Stimulated activated CD8-positive, alpha-beta memory T cell treated with anti-CD3 and anti-CD28 coated beads, Interleukin-4, amount 100 ng/mL, for 24 hours (primary cell): ENCODE measurements around the gene PHC3.
"Not testable (repeated sequence)": the region's sequence is repeated elsewhere in the genome, so short reads cannot be mapped to it uniquely, and the experiment has no call there.

Source experiments
- DNase-seq: peaks from one replicate; pipeline ENCODE4 v3.0.0-alpha.2; 2020; ENCODE audit warnings: low read depth

PHC3 gene

DNA sequence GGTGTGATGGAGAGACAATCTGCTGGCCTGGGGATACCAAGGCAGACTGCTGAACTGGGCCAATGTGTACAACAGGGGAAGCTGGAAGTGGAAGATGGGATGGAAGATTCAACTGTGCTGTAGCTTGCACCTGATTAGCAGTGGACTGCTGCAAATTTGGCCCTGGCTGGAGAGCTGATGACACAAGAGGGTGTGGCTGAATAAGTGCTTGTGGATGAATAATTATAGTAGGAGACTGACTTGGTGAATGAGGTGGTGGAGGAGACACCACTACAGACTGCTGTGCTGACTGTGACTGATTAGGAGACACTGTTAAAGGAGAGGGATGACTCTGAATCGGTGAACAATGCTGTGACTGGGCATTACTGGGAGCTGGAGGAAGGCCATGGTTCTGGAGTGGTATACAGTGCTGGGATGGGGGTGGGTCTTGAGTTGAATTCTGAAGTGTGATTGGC, 52.5 kb downstream of the PHC3 start:
- no peak for DNase-seq

DNA sequence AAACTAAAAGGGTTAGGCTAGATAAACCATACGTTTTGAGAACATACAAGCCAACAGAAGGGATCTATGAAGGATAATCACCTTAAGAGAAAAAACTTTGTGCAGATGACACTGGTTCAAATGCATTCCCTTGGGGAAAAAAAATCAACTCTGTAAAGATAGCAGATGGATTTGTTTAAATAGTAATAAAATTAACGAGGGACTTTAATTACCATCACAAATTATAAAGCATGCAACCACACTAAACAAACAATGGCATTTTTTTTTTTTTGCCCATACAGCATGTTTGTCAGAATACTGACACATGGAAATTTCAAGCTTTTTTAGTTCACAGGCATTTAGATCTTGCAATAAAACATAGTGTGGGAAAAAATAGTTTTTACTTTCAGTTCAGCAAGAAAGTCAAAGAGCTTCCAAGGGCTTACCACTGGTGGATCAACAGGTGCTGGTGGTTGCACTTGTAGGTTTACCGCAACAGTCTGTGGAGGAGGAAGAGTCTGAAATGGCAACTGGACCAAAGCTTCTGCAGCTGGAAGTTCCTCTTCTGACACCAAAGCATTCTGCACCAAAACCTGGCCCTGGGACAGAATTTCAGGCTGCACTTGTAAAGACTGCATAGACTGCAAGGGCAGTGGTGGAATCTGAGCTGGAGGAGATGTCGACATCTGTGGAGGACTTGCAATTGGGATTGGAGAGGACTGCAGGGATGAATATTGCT, 53.1 kb downstream of the PHC3 start:
- no peak for DNase-seq

DNA sequence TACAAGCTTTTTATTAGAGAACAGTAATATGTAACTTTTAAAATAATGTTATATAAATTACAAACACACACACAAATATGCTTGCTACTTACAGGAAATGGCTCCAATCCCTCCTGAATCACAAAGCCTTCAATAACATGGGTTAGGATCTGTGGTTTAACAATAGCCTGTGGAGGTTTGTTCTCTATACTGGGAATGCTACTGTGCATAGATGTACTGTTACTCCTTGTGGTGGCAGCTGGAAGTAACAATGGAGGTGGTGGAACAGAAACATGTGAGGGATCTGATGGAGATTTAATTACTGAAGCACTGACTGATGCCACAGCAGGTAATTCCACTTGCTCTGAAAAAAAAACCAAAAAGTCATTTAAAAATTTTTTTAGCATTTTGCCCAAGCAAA, 64.4 kb downstream of the PHC3 start:
- DNase-seq: no peak

DNA sequence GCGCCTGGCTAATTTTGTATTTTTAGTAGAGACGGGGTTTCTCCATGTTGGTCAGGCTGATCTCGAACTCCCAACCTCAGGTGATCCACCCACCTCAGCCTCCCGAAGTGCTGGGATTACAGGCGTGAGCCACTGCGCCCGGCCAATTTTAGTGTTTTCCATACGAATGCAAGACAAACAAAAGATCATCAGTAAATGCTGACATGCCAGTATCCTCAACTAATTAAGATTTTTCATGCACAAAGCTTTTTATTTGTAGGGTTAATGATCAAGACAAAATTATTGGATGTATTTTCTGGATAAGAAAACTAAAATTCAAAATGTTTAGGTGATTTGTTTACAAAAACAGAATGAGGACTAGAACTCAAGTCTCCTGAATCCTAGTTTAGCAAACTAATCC, 67.4 kb downstream of the PHC3 start:
- not testable (repeated sequence) for DNase-seq

DNA sequence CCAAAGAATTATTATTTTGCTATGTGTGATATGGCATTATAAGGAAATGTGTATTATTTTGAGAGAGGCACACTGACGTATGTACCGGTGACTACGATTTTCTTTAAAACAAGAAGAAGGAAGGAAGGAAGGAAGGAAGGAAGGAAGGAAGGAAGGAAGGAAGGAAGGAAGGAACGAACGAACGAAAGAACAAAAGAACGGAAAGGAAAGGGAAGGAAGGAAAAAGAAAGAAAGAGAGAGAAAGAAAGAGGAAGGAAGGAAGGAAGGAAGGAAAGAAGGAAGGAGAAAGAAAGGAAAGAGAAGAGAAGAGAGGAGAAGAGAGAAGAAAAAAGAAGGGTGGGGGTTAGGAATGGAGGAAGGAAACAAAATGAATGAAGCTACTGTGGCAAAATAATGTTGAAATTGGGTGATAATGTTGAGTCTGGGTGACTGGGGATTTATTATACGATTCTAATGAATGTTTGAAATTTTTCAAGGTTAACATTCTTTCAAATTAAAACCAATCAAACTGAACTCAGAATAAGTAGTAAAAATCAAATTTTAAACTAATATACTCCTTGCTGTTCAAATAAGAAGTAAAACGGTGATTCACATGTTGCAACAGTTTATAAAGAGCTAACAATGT, 70.3 kb downstream of the PHC3 start:
- no peak for DNase-seq

DNA sequence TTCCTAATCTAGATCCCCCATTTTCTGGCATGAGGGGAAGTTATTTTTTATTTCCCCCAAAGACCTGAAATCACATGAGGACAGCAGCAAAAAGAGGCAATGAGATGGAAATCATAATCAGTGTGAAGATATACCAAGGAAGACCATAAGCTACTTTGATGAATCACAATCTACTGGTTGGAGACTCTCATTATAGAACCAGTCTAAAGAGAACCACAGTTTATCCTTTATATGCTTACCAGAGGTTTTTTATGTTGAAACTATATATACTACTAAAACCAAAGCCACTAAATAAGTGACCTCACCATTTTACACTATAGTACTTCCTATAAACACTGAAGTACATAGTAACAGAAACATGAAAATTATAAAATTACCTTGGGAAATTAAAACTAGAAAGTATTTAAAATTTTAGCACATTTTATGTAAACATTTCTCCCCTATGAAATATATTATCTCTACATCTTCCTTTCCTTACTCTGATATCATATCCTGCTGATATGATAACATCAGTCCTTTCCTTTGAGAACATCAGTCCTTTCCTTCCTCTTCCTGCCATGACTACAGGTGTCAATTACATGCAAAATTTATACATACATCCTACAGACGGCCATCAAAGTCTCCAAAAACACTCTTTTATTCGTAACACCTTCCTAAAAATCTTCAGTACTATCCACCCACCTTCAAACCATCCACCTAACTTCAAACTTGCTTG, 71.8 kb downstream of the PHC3 start:
- no peak for DNase-seq

DNA sequence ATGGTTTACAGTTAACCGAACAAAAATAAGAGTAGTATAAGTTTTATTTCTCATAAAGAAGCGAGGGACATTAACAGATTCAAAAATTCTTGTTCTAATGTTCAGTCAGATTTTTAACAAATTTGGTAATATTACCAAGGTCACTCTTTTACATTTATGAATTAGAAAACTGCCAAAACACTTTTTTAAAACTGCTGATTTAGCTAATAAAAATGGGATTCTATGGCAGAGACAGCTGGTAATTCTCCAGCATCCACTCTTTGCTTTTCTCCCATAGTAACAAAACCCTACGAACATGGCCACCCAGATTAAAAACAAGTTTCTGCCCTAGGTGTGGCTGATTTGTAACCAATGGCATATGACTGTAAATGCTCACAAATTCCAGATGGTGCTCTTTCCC, 72.6 kb downstream of the PHC3 start:
- no peak for DNase-seq

DNA sequence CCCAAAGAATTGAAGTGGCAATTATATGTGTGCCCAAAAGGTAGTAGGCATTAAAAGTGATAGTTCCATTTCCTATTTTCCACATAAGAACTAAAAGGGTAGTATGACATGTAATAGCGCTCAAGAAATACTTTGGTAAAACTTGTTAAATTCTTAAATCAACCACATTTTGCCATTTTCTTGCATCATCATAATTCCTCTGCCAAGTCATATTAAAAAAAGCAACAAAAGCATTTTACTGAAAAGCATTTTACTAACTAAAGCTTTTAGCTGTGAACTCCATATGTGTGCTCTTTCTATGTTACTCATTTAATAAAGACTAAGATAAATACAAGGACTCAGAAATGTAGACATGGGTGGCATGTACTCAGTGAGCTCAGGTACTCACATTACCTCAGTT, 73.6 kb downstream of the PHC3 start:
- no peak for DNase-seq

DNA sequence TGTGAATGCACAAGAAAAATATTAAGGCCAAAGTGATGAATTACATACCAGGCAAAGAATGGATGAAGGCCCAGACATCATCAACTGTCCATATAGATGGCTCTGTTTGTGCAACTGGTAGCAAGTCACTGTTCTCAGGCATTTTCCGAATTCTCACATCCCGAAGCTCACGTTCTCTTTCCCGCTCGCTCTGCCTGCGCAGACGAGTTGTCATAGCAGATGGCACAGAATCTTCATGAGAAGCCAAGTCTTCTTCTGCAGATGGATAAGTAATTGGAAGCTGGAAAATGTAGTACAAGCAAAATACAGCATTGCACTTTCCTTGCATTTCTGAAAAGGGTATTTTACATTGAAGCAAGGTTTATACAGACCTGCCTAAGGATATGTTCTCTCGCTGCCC, 79.1 kb downstream of the PHC3 start:
- no peak for DNase-seq

DNA sequence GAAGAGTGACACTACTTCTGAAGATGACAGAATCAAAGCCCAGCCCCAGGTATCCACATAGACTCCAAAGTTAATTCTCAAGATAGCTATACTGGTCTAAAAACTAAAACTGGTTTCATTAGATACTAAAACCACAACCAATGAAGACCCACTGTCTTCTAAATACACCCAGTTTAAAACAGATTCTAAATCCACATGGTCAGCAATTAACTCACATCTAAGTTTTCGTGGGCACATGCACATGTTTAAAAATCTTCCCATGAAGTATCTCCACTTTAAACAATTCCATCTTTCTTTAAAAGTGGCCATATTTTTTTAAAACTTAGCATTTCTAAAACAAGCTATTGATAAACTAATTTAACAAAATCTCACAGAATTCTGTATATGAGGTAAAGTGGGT, 80.6 kb downstream of the PHC3 start:
- no peak for DNase-seq

DNA sequence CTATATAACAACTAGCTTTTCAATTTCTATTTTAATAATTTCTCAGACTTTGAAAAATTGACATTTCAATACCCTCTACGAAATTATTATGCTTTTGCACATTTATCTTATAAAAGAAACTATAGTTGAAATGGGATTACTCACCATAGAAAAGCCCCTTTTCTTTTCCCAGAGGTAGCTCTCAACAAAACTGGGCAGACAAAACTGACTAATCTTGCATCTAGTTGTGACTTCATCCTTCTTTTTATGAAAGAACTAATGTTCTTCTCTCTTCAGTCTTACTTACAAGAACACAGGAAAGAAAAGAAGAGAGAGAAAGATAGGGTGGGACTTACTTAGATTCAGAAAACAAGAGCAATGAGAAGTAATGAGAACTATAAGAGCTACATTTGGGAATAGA, 82.8 kb downstream of the PHC3 start:
- DNase-seq: no peak

DNA sequence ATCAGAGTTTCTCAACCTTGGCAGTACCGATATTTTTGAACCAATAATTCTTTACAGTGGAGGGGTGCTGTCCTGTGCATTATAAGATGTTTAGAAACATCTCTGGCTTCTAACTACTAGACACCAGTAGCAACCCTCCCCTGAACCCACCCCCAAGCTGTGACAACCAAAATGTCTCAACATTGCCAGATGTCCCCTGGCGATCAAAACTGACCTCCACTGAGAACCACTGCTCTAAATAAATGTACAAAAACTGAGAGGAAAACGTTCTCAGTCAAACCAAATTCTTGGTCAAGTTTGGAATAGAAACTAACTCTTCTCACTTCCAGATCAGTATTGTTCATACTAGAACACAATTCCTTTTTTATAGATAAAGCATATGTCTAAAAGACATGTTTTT, 85.2 kb downstream of the PHC3 start:
- no peak for DNase-seq

DNA sequence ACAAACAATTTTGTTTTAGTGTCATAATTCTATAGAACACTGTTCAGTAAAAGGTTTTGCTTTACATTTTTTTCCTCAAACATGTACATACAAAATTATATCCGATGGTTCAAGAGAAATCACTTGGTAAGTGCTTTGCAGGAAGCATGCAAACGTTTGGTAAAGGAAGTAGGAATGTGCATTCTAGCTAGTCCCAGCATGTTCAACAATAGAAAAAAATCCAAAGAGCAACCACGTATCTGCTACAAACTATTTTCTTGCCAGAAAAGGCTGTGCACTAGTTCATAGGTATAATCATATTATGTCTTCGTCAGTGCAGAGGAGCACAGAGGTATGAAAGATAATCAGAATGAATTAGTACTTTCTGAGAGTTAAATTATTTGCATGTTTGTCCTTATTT, 85.8 kb downstream of the PHC3 start:
- no peak for DNase-seq

DNA sequence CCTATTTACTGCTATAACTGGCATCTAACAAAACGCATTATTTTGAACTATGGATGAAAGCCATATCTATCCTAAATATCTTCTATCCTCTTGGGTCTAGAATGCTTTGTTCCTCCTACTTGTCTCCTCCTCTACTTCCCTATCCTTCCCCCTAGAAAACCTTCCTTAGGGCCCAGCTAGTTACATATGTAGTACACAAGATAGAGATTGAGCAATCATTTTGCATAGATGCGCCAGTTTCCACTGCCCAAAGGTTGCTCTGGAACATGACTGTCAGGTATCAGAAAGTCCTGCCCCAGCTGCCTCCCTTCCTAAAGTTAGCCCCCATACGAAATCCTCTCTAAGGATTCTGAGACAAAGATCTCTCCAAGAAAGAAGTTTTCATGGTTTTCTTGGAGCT, 88.6 kb downstream of the PHC3 start:
- no peak for DNase-seq

DNA sequence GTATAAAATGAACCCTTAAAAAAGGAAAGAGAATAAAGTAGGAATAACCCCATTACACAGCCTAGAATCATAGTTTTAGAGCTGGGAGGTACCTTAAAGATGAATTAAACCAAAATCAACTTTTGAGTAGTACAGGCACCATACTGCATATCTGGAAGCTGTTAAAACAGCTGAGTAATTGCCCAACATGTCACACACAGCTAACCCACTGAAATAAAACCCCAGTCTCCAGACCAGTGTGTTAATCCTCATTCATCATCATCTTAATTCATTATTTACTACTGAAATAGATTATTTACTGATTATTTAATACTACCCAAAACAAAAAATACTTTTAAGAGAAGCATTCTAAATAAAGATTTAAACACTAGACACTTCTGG, 90.9 kb downstream of the PHC3 start:
- no peak for DNase-seq

DNA sequence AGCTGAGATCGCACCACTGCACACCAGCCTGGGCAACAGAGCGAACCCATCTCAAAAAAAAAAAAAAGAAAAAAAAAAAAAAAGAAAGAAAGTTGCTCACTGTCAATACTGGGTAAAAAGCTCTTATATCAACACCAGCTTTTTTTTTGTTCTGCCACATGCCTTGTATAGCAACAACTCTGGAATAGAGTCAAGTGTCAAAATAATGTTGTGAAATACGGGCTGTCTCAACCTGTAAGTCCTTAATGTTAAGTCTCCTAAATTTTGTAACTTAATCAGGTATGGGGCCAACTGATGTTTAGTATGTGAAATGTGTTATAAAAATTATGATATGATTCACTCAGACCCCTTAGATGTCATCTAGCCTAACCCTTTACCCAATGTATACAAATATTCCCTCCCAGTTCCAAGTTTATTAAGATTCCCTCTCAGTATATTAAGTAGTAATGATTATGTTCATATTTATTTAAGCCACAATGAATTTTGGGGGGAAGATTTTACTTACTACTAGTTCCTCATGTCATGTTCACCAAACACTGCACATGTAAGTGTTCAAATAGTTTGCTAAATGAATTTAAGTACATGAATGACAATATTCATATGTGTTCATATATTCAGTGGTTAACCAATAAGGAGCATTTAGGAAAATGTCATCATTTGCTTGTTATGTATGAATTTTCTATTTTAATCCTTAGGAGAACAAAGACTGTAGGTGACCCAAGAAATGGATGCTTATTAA, 91.5 kb downstream of the PHC3 start:
- DNase-seq: no peak

DNA sequence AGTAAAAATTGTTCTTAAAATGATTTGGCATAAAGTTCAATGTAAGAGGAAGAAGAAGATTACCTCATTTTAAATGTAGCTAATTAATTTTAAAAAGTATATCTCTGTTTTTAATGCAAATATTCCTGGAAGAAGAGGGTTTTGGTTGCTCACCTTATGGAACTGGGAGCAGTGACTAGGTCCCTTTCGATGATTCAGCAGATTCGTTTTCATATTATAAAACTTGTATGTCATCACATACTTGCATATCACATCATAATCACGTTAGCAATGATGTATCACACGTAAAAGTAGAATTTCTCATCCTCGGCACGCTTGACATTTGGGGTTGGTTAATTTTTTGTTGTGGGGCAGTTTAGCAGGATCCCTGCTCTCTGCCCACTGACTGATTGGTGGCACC, 96.1 kb downstream of the PHC3 start:
- DNase-seq: no peak

DNA sequence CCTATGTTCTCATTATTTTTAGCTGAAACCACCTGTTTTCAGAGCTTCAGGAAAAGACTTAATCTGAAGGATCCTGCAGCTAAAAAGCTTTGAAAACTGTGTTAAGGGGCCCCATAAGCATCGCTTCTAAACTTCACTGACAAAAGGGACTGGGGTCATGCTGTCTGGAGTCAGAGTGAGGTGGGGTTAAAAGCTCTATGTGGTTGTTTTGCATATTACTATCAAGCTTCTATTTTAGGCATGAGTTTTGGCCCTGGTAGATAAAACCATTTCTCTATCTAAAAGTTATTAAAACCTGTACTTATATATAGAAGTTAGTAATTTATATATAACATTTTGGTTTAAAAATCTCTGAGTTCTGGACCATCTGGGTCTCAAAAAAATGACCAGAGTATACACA, 98.2 kb downstream of the PHC3 start:
- DNase-seq: no peak

DNA sequence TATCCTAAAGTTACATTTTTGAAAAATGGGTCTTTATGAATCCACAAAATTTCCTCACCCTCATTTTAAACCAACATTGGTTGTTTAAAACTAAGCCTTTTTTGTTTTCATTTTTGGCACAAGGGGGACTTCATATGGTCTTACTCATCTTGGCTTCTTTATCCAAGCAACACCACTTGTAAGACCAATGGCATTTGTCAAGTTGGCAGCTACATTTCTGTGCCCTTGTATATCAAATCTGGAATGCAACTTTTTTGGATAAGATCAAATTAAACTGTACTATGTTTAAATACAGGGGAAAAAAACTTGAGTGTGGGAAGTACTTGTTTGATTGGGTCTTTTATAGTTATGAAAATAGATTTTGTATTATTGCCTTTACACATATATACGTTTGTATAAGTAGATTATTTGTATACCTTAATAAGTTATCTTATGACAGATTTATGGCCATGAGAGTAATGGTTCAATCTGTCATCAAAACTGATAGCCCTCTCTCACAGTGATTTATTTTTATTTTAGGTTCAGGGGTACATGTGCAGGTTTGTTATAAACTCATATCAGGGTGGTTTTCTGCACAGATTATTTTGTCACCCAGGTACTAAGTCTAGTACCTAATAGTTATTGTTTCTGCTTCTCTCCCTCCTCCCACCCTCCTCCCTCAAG, 100.3 kb downstream of the PHC3 start:
- no peak for DNase-seq

DNA sequence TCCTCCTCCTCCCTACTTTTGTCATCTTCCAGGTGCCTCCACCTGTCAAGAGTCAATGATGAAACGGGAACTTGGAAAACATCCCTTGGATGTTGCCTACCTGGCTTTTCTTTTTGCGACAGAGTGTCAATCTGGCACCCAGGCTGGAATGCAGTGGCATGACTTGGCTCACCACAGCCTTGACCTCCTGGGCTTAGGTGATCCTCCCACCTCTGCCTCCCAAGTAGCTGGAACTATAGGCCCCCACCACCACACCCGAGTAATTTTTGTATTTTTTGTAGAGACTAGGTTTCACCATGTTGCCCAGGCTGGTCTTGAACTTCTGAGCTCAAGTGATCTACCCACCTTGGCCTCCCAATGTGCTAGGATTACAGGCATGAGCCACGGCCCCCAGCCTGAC, 100.9 kb downstream of the PHC3 start:
- DNase-seq: no peak

DNA sequence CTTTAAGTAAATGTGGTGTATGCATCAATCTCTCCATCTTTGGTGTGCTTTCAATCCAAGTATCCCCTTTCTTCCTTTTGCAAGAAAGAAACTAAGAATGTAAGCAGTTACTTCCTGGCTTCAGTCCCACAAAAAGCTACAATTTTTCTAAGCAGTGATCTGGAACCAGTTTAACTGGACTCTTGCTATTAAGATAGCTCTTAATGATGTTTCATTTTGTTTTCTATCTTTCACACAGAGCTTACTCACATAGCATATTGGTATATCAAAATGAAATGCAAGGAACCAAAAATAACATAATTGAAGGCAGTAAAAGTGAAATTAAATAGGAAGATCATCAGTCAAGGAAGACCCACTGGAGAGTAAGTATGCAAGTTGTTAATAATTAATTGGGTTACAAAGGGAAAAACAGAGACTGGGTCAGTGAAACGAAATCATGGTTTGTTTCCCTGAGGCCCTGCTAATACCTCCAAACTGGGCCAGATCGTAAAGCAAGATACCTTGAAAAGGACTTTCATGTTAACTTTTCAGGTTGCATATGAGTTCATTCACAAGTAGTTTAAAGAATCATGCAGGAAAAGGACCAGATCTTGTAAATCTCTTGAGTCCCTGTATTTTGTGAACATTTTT, 101.9 kb downstream of the PHC3 start:
- no peak for DNase-seq
